HuH-7 (cell line): ENCODE measurements around the gene TANGO6.

Source experiments
- DNase-seq: peaks from one replicate; pipeline ENCODE4 v3.0.0; 2011; ENCODE audit warnings: low spot score

Gene TANGO6

GRCh38 chr16:68866933-68867332 is 23.6 kb downstream of the TANGO6 start:
- no peak for DNase-seq

GRCh38 chr16:68869492-68870088 is 26.3 kb downstream of the TANGO6 start:
- no peak for DNase-seq

GRCh38 chr16:68873635-68874471 is 30.5 kb downstream of the TANGO6 start:
- no peak for DNase-seq

- DNase-seq: no peak
Observed at GRCh38 chr16:68875871-68876270, 32.5 kb downstream of the TANGO6 start.

GRCh38 chr16:68883685-68884084 is 40.4 kb downstream of the TANGO6 start:
- DNase-seq: no peak

GRCh38 chr16:68884401-68884800 is 41.1 kb downstream of the TANGO6 start:
- no peak for DNase-seq

- no peak for DNase-seq
Observed at GRCh38 chr16:68884861-68885720, 41.8 kb downstream of the TANGO6 start.

GRCh38 chr16:68887107-68887506 is 43.8 kb downstream of the TANGO6 start:
- no peak for DNase-seq

GRCh38 chr16:68889508-68890150 is 46.3 kb downstream of the TANGO6 start:
- DNase-seq: no peak

- DNase-seq: peak; percentile 28
Observed at GRCh38 chr16:68892214-68892613, 48.9 kb downstream of the TANGO6 start.

GRCh38 chr16:68892898-68893297 is 49.6 kb downstream of the TANGO6 start:
- no peak for DNase-seq

- peak; percentile 61 for DNase-seq
Observed at GRCh38 chr16:68893710-68894705, 50.7 kb downstream of the TANGO6 start.

GRCh38 chr16:68894714-68895113 is 51.4 kb downstream of the TANGO6 start:
- no peak for DNase-seq

GRCh38 chr16:68898026-68898425 is 54.7 kb downstream of the TANGO6 start:
- no peak for DNase-seq

GRCh38 chr16:68900009-68900408 is 56.7 kb downstream of the TANGO6 start:
- no peak for DNase-seq

GRCh38 chr16:68902003-68902968 is 59.0 kb downstream of the TANGO6 start:
- peak; percentile 52 for DNase-seq

GRCh38 chr16:68902969-68903345 is 59.6 kb downstream of the TANGO6 start:
- no peak for DNase-seq

- no peak for DNase-seq
Observed at GRCh38 chr16:68907297-68907696, 64.0 kb downstream of the TANGO6 start.

- peak; percentile 10 for DNase-seq
Observed at GRCh38 chr16:68907781-68908181, 64.5 kb downstream of the TANGO6 start.
